Measurements from ENCODE around the gene ARHGAP6.
"Not testable (repeated sequence)": the region's sequence is repeated elsewhere in the genome, so short reads cannot be mapped to it uniquely, and the experiment has no call there.

The ARHGAP6 gene

GRCh38 chrX:11641349-11642065 is 24.2 kb downstream of the ARHGAP6 start:
- peak; percentile 59 for DNase-seq

- no peak for DNase-seq
Observed at GRCh38 chrX:11640089-11640488, 25.6 kb downstream of the ARHGAP6 start.

GRCh38 chrX:11632732-11633131 is 33.0 kb downstream of the ARHGAP6 start:
- no peak for DNase-seq

- DNase-seq, result peak; percentile 85
Observed at GRCh38 chrX:11629593-11630211, 36.0 kb downstream of the ARHGAP6 start.

- no peak for DNase-seq
Observed at GRCh38 chrX:11628399-11628798, 37.3 kb downstream of the ARHGAP6 start.

GRCh38 chrX:11626351-11626750 is 39.4 kb downstream of the ARHGAP6 start:
- no peak for DNase-seq

GRCh38 chrX:11619441-11619840 is 46.3 kb downstream of the ARHGAP6 start:
- DNase-seq, result peak; percentile 68

- DNase-seq, result not testable (repeated sequence)
Observed at GRCh38 chrX:11614253-11614652, 51.5 kb downstream of the ARHGAP6 start.

GRCh38 chrX:11611965-11612364 is 53.8 kb downstream of the ARHGAP6 start:
- no peak for DNase-seq

GRCh38 chrX:11611161-11611560 is 54.6 kb downstream of the ARHGAP6 start:
- DNase-seq, result no peak

- DNase-seq, result no peak
Observed at GRCh38 chrX:11609109-11609508, 56.6 kb downstream of the ARHGAP6 start.

GRCh38 chrX:11606408-11606807 is 59.3 kb downstream of the ARHGAP6 start:
- no peak for DNase-seq

GRCh38 chrX:11600578-11600977 is 65.1 kb downstream of the ARHGAP6 start:
- no peak for DNase-seq

- peak; percentile 27 for DNase-seq
Observed at GRCh38 chrX:11597479-11597878, 68.2 kb downstream of the ARHGAP6 start.

GRCh38 chrX:11591723-11592346 is 73.9 kb downstream of the ARHGAP6 start:
- DNase-seq, result no peak

- no peak for DNase-seq
Observed at GRCh38 chrX:11589641-11590040, 76.1 kb downstream of the ARHGAP6 start.

- DNase-seq, result peak; percentile 48
Observed at GRCh38 chrX:11588097-11588496, 77.6 kb downstream of the ARHGAP6 start.

- no peak for DNase-seq
Observed at GRCh38 chrX:11585174-11585573, 80.5 kb downstream of the ARHGAP6 start.

- DNase-seq, result no peak
Observed at GRCh38 chrX:11580789-11581188, 84.9 kb downstream of the ARHGAP6 start.

GRCh38 chrX:11579636-11580600 is 85.8 kb downstream of the ARHGAP6 start:
- DNase-seq, result peak; percentile 79

GRCh38 chrX:11578301-11578700 is 87.4 kb downstream of the ARHGAP6 start:
- not testable (repeated sequence) for DNase-seq

GRCh38 chrX:11577603-11578002 is 88.1 kb downstream of the ARHGAP6 start:
- DNase-seq, result no peak

GRCh38 chrX:11575332-11575731 is 90.4 kb downstream of the ARHGAP6 start:
- DNase-seq, result no peak
